Vagina (tissue), 2 donors: Measurements from ENCODE around the gene FUS.
"Not testable (repeated sequence)": the region's sequence is repeated elsewhere in the genome, so short reads cannot be mapped to it uniquely, and the experiment has no call there.

Source experiments
- POLR2A ChIP-seq, 2 donors: fragments of 450-650 bp; IDR thresholded peaks; one replicate each; pipeline ENCODE4 v1.6.1; 2017; ENCODE audit warnings: antibody characterized with exemption in 2 of 2, mild to moderate bottlenecking in 2 of 2, moderate library complexity in 2 of 2
- POLR2AphosphoS5 ChIP-seq, 2 donors: sonication (generic); formaldehyde crosslinking; IDR thresholded peaks; one replicate each; pipeline ENCODE4 v1.9.0; 2017; ENCODE audit warnings: antibody characterized with exemption in 2 of 2, mild to moderate bottlenecking in 2 of 2, low read depth in 1 of 2; ENCODE audit not compliant: insufficient read depth in 1 of 2
- TF ChIP-seq, protein P1 (sequence below), 3 experiments: fragments of 450-650 bp in 2 of 3; fragments of 200-600 bp in 1 of 3; sonication (generic) in 1 of 3; IDR thresholded peaks; one replicate each; pipeline ENCODE4 v1.5.1; 2017 to 2019; ENCODE audit warnings: antibody characterized with exemption in 3 of 3, mild to moderate bottlenecking in 2 of 3, moderate library complexity in 2 of 3

DNA sequence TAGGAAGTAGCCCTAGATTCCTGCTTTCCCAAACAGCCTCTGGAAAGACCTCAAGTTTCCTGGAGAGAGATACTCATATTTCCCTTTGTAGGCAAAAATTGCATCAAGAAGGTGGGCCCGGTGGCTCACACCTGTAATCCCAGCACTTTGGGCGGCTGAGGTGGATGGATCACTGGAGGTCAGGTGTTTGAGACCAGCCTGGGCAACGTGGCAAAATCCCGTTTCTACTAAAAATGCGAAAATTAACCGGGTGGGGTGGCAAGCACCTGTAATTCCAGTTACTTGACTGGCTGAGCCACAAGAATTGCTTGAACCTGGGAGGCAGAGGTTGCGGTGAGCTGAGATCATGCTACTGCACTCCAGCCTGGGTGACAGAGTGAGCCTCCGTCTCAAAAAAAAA lies 20.2 kb downstream of the FUS start:
- TF ChIP-seq, protein P1, sequence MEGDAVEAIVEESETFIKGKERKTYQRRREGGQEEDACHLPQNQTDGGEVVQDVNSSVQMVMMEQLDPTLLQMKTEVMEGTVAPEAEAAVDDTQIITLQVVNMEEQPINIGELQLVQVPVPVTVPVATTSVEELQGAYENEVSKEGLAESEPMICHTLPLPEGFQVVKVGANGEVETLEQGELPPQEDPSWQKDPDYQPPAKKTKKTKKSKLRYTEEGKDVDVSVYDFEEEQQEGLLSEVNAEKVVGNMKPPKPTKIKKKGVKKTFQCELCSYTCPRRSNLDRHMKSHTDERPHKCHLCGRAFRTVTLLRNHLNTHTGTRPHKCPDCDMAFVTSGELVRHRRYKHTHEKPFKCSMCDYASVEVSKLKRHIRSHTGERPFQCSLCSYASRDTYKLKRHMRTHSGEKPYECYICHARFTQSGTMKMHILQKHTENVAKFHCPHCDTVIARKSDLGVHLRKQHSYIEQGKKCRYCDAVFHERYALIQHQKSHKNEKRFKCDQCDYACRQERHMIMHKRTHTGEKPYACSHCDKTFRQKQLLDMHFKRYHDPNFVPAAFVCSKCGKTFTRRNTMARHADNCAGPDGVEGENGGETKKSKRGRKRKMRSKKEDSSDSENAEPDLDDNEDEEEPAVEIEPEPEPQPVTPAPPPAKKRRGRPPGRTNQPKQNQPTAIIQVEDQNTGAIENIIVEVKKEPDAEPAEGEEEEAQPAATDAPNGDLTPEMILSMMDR (IDR thresholded peaks at IDR 0.05) = not testable (repeated sequence)
- TF ChIP-seq POLR2A (IDR thresholded peaks at IDR 0.05); POLR2AphosphoS5 (IDR thresholded peaks at IDR 0.05; ENCODE audit: insufficient read depth in 1 of 2, low read depth in 1 of 2): not testable (repeated sequence)
